Retinal pigment epithelial cell (primary cell): ENCODE measurements around the gene MESP1.

Source experiments
- DNase-seq: peaks from one replicate; pipeline ENCODE4 v3.0.0-alpha.2; 2010; ENCODE audit warnings: low read depth
- H3K4me3 ChIP-seq: 2 replicates; pipeline ENCODE4 v1.5.1; 2011; ENCODE audit warnings: mild to moderate bottlenecking, low read length, control low read depth, moderate library complexity
- TF ChIP-seq, protein P1 (sequence below): conservative IDR thresholded peaks from 2 replicates; pipeline ENCODE4 v1.5.1; 2011; ENCODE audit warnings: low read depth, low read length, control low read depth, inconsistent platforms

Gene MESP1

DNA sequence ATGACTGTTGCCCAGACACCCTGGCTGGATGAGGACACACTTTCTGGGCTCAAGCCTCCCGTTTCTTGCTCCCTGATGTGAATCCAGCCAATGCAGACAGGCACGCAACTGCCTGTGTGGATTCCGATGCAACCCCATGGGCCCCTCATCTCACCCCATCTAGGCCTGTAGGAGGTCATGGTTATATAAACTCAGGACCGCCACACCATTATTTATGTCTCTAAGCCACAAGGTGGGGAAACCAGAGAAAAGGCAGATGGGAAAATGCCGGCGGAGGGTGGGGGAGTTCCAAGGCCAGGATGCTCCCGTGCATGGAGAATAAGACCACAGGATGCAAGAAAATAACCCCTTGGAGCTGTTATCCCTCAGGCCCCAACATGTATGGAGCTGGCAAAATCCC lies 2.0 kb downstream of the MESP1 start:
- no peak overlapping the region for H3K4me3 ChIP-seq
- TF ChIP-seq, protein P1, sequence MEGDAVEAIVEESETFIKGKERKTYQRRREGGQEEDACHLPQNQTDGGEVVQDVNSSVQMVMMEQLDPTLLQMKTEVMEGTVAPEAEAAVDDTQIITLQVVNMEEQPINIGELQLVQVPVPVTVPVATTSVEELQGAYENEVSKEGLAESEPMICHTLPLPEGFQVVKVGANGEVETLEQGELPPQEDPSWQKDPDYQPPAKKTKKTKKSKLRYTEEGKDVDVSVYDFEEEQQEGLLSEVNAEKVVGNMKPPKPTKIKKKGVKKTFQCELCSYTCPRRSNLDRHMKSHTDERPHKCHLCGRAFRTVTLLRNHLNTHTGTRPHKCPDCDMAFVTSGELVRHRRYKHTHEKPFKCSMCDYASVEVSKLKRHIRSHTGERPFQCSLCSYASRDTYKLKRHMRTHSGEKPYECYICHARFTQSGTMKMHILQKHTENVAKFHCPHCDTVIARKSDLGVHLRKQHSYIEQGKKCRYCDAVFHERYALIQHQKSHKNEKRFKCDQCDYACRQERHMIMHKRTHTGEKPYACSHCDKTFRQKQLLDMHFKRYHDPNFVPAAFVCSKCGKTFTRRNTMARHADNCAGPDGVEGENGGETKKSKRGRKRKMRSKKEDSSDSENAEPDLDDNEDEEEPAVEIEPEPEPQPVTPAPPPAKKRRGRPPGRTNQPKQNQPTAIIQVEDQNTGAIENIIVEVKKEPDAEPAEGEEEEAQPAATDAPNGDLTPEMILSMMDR = no peak
- DNase-seq = no peak

DNA sequence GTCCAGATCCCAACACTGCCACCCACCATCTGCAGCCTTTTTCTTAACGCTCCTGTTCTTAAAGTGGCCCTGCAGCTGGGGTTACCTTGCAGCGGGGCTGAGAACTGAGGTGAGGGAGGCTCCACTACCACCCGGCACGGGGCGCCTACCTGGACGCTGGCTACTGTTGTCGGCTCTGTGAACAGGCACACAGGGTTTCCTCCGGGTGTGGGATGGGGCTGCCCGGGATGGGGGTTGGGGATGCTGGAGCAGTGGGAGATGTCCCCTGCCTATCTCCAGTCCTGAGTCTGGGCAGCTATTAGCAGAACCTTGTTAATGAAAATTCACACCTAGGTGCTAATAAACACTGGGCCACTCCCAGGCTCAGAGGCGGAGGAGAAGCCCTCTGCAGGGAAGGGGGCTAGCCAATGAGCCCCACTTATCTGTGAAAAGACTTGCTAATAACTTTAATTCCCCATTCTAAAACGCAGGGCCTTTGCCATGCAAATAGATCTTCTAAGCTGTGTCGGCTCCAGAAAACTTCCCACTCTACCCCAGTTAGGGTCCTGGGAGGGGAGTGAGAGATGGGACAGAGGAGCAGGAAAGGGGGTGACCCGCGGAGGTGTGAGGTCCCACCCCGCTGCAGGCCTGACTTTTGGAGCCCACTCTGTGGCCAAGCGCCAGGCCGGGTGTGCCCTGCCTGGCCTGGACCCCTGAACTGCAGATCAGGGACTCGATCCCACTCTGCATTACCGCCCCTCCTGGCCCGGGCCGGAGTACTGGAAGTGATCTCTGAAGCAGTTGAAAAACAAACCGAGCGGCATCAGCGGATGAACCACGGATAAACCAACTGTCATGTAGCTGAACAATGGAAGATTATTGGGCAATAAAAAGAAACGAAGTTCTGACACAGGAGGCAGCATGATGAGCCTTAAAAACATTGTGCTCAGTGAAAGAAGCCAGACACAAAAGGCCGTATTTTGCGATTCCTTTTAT lies 3.1 kb downstream of the MESP1 start:
- TF ChIP-seq, protein P1 = no peak
- DNase-seq = no peak
- H3K4me3 ChIP-seq = no peak overlapping the region

DNA sequence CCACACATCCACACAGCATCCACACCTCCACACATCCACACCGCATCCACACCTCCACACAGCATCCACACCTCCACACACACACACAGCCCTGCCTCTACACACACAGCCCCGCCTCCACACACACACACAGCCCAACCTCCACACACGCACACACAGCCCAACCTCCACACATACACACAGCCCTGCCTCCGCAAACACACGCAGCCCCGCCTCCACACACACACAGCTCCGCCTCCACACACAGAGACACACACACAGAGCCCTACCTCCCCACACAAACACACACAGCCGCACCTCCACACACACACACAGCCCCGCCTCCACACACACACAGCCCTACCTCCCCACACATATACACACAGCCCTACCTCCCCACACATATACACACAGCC lies 4.7 kb downstream of the MESP1 start:
- TF ChIP-seq, protein P1 = no peak
- no peak for DNase-seq

DNA sequence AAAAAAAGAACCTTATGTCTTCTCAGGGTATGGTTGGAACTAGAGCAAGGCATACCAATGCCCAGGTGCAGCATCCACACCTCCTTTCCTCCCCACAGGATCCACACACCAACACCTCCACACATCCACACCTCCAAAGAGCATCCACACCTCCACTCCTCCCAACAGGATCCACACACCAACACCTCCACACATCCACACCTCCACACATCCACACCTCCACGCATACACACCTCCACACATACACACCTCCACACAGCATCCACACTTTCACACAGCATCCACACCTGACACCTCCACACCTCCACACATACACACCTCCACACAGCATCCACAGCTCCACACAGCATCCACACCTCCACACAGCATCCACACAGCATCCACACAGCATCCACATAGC lies 5.3 kb downstream of the MESP1 start:
- TF ChIP-seq, protein P1 = no peak
- DNase-seq = no peak

More for the DNA sequence above, 4.7 kb downstream of the MESP1 start:
- no peak overlapping the region for H3K4me3 ChIP-seq

DNA sequence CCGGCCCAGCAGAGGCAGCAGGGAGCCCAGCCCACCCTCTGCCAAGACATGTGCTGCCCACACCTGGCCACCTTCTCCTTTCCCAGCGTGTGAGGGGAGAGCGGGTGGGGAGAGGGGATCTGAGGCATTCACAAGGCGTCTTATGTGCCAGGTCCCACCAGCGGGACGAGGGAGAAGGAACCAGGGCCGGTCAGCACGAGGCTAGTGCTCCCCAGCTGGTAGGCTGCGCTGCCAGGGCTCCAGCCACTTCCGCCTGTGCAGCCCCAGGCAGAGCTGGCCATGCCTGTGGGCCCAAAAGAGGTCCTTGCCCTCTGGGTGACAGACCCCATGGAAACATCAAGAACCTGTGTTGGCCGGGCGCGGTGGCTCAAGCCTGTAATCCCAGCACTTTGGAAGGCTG lies 5.9 kb downstream of the MESP1 start:
- DNase-seq = no peak
- H3K4me3 ChIP-seq = no peak overlapping the region
- TF ChIP-seq, protein P1 = no peak

More for the DNA sequence above, 5.3 kb downstream of the MESP1 start:
- no peak overlapping the region for H3K4me3 ChIP-seq

DNA sequence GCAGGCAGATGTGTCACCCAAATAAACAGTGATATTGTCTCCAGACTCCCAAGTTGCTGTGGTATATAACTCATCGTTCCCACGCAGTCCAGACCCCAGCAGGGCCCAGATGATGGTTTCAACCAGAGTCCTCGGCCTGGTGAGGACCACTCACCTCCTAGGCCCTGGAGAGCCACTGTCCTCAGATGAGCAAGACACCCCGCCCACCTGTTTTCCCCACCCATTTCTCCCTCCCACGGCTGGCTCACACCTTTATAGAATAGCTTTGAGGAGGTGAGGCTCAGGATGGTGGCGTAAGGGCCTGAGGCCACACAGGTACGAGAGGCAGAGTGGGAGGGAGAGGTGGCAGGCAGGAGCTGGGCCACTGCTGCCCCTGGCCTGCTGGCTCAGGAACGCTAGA lies 7.5 kb downstream of the MESP1 start:
- no peak for DNase-seq
- H3K4me3 ChIP-seq = no peak overlapping the region
- TF ChIP-seq, protein P1 = no peak

DNA sequence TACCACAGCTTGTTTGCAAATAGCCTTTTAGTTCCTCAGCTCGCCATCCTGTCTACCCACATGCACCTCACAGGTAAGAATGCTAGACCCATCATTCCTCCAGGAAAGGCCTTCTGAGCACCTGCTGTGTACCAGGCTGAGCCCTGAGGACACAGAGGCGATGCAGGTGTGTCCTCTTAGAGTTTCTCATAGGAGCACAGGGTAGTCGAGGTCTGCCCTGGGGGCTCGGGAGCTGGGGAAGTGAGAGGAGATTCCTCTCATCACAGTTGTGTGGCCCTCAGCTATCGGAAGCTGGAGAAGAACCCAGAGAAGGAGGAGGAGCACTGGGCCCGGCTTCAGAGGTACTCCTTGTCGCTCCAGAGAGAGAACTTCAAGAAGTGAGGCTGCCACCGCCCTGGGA lies 8.0 kb downstream of the MESP1 start:
- TF ChIP-seq, protein P1 = no peak

More for the DNA sequence above, 8.0 kb downstream of the MESP1 start:
- DNase-seq = no peak
- no peak overlapping the region for H3K4me3 ChIP-seq
